Suppressor macrophage (primary cell): ENCODE data around the gene MSANTD4.
"Not testable (repeated sequence)": the region's sequence is repeated elsewhere in the genome, so short reads cannot be mapped to it uniquely, and the experiment has no call there.

Experiments
- DNase-seq, 4 experiments: peaks; one replicate each; pipeline ENCODE4 v3.0.0-alpha.2; 2020 to 2022
- total RNA-seq, 17 experiments: gene quantifications; one replicate each; lab custom pipeline; 2026; ENCODE audit warnings: mixed read lengths in 6 of 17, inconsistent platforms in 3 of 17; lab: John Stamatoyannopoulos, UW

The MSANTD4 gene
- total RNA-seq = 10.5 to 39.1 (median 25.4) reads per million in 17 experiments

- DNase-seq = peak; percentile 98 to 99 (median 99)
Observed at GRCh38 chr11:106021967-106022794, at the start of gene MSANTD4. TSS of gene MSANTD4 (minus strand) at chr11:106022240. CDS start at chr11:106010917, 11,323 bp downstream.

- peak in 2 of 4 experiments; percentile 28 to 34 for DNase-seq
Observed at GRCh38 chr11:106070606-106071005, 48.6 kb upstream of the MSANTD4 start.

GRCh38 chr11:106063009-106063408, 41.0 kb upstream of the MSANTD4 start:
- no peak for DNase-seq

GRCh38 chr11:106061954-106062949, 40.2 kb upstream of the MSANTD4 start:
- no peak for DNase-seq

GRCh38 chr11:106061249-106061784, 39.3 kb upstream of the MSANTD4 start:
- no peak for DNase-seq

- DNase-seq = peak in 1 of 4 experiments; percentile 1
Observed at GRCh38 chr11:106059617-106060016, 37.6 kb upstream of the MSANTD4 start.

- not testable (repeated sequence) for DNase-seq
Observed at GRCh38 chr11:106058377-106058776, 36.3 kb upstream of the MSANTD4 start.

- DNase-seq = no peak
Observed at GRCh38 chr11:106051103-106051502, 29.1 kb upstream of the MSANTD4 start.

GRCh38 chr11:106049727-106050476, 27.9 kb upstream of the MSANTD4 start:
- DNase-seq = no peak

- no peak for DNase-seq
Observed at GRCh38 chr11:106047631-106048030, 25.6 kb upstream of the MSANTD4 start.

- no peak for DNase-seq
Observed at GRCh38 chr11:106043540-106043939, 21.5 kb upstream of the MSANTD4 start.

- no peak for DNase-seq
Observed at GRCh38 chr11:106032861-106033260, 10.8 kb upstream of the MSANTD4 start.

- DNase-seq = no peak
Observed at GRCh38 chr11:106031936-106032335, 9.9 kb upstream of the MSANTD4 start.

- DNase-seq = no peak
Observed at GRCh38 chr11:106031202-106031810, 9.3 kb upstream of the MSANTD4 start.

- no peak for DNase-seq
Observed at GRCh38 chr11:106030609-106031008, 8.6 kb upstream of the MSANTD4 start.

- no peak for DNase-seq
Observed at GRCh38 chr11:106022795-106023275, 795 bp upstream of the MSANTD4 start.

GRCh38 chr11:106021181-106021966, 666 bp downstream of the MSANTD4 start:
- DNase-seq = peak; percentile 9 to 74 (median 39)

- no peak for DNase-seq
Observed at GRCh38 chr11:106017093-106017492, 4.9 kb downstream of the MSANTD4 start.

GRCh38 chr11:106015066-106015465, 7.0 kb downstream of the MSANTD4 start:
- DNase-seq = no peak

GRCh38 chr11:106014620-106015019, 7.4 kb downstream of the MSANTD4 start:
- no peak for DNase-seq

- DNase-seq = no peak
Observed at GRCh38 chr11:106014035-106014434, 8.0 kb downstream of the MSANTD4 start.
